Sigmoid colon (tissue), 4 donors: Measurements from ENCODE around the gene REV3L.

ENCODE experiments used
- EP300 ChIP-seq, 4 donors: sonication (generic); formaldehyde crosslinking; IDR thresholded peaks; one replicate each; pipeline ENCODE4 v1.6.1; 2017; ENCODE audit warnings: antibody characterized with exemption in 4 of 4
- POLR2A ChIP-seq, 2 donors: fragments of 450-650 bp; IDR thresholded peaks; one replicate each; pipeline ENCODE4 v1.6.1; 2016; ENCODE audit warnings: antibody characterized with exemption in 2 of 2, mild to moderate bottlenecking in 2 of 2, moderate library complexity in 2 of 2
- POLR2AphosphoS5 ChIP-seq, 4 donors: sonication (generic); formaldehyde crosslinking; IDR thresholded peaks; one replicate each; pipeline ENCODE4 v1.6.1; 2017; ENCODE audit warnings: antibody characterized with exemption in 4 of 4
- TF ChIP-seq, protein P1 (sequence below), 4 experiments: fragments of 450-650 bp in 3 of 4; fragments of 200-600 bp in 1 of 4; IDR thresholded peaks; one replicate each; pipeline ENCODE4 v1.5.1; 2016 to 2019; ENCODE audit warnings: antibody characterized with exemption in 4 of 4, mild to moderate bottlenecking in 3 of 4, moderate library complexity in 2 of 4

DNA sequence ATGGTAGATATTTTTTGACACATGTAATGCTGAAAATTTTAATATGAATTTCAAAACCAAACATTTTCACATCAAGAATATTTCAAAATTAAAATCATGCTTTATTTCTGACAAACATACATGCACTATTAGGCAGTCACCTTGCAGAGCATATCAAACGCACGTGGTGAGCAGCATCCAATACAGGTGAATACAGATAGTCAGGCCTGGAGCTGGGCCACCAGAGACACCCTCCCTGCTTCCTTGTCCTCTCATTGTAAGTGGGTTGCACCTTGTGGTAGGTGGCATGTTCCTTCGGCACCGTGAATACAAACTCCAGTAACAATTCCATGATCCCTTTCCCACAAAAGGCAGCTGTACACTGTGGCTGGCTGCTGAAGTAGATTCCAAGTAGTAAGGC lies 8.9 kb downstream of the REV3L start:
- TF ChIP-seq, protein P1, sequence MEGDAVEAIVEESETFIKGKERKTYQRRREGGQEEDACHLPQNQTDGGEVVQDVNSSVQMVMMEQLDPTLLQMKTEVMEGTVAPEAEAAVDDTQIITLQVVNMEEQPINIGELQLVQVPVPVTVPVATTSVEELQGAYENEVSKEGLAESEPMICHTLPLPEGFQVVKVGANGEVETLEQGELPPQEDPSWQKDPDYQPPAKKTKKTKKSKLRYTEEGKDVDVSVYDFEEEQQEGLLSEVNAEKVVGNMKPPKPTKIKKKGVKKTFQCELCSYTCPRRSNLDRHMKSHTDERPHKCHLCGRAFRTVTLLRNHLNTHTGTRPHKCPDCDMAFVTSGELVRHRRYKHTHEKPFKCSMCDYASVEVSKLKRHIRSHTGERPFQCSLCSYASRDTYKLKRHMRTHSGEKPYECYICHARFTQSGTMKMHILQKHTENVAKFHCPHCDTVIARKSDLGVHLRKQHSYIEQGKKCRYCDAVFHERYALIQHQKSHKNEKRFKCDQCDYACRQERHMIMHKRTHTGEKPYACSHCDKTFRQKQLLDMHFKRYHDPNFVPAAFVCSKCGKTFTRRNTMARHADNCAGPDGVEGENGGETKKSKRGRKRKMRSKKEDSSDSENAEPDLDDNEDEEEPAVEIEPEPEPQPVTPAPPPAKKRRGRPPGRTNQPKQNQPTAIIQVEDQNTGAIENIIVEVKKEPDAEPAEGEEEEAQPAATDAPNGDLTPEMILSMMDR (IDR thresholded peaks at IDR 0.05), result no peak
- TF ChIP-seq POLR2A (IDR thresholded peaks at IDR 0.05), result no peak
- TF ChIP-seq EP300 (IDR thresholded peaks at IDR 0.05), result no peak
- no peak for TF ChIP-seq POLR2AphosphoS5 (IDR thresholded peaks at IDR 0.05)
